BE2C (cell line): ENCODE measurements around the gene CYP4F2.
"Not testable (repeated sequence)": the region's sequence is repeated elsewhere in the genome, so short reads cannot be mapped to it uniquely, and the experiment has no call there.

ENCODE experiments used
- DNase-seq: peaks from one replicate; pipeline ENCODE4 v3.0.0-alpha.2; 2020
- H3K27me3 ChIP-seq: fragments of 250-450 bp; sonication (Bioruptor Pico); 2 replicates; pipeline ENCODE4 v1.5.1; 2020; ENCODE audit warnings: mild to moderate bottlenecking
- H3K36me3 ChIP-seq: fragments of 250-450 bp; sonication (Bioruptor Pico); 2 replicates; pipeline ENCODE4 v1.5.1; 2020; ENCODE audit warnings: mild to moderate bottlenecking
- H3K4me1 ChIP-seq: fragments of 250-450 bp; sonication (Bioruptor Pico); 2 replicates; pipeline ENCODE4 v1.5.1; 2020
- H3K4me3 ChIP-seq: 2 replicates; pipeline ENCODE4 v1.5.1; 2011; ENCODE audit warnings: low read depth, low read length
- H3K9me3 ChIP-seq: fragments of 250-450 bp; sonication (Bioruptor Pico); 2 replicates; pipeline ENCODE4 v1.5.1; 2020
- TF ChIP-seq, protein P1 (sequence below): IDR thresholded peaks from 2 replicates; pipeline ENCODE4 v1.5.1; 2012; ENCODE audit warnings: mild to moderate bottlenecking, low read depth, low read length

Gene CYP4F2

DNA sequence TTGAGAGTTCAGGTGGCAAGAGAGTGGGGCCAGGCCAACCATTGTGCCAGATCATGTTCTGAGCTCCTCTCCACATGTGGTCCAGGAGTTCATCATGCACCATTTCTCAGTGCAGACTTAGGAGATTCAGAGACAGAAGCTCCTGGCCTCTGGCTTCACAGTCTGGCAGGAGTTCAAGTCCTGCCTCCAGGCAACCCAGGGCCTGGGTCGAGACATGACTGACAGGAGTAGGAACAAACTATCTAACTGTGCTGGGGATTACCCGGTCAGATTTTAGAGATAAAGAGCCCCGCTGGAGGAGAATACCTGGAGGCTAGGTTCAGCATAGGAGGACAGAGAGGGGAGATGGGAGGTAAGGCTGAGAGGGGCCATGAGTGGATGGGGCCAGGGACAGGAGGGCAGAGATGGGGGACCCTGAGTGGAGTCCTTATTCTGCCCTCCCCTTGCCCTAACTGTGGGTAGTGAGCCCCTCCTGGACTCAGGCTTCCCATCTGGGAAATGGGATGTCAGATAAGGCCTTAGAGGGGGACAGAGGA is 37.4 kb upstream of the CYP4F2 start:
- no peaks in the 10 kb centered on the region for H3K36me3 ChIP-seq
- H3K4me3 ChIP-seq: no peak overlapping the region
- TF ChIP-seq, protein P1, sequence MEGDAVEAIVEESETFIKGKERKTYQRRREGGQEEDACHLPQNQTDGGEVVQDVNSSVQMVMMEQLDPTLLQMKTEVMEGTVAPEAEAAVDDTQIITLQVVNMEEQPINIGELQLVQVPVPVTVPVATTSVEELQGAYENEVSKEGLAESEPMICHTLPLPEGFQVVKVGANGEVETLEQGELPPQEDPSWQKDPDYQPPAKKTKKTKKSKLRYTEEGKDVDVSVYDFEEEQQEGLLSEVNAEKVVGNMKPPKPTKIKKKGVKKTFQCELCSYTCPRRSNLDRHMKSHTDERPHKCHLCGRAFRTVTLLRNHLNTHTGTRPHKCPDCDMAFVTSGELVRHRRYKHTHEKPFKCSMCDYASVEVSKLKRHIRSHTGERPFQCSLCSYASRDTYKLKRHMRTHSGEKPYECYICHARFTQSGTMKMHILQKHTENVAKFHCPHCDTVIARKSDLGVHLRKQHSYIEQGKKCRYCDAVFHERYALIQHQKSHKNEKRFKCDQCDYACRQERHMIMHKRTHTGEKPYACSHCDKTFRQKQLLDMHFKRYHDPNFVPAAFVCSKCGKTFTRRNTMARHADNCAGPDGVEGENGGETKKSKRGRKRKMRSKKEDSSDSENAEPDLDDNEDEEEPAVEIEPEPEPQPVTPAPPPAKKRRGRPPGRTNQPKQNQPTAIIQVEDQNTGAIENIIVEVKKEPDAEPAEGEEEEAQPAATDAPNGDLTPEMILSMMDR: no peak
- DNase-seq: no peak
- H3K9me3 ChIP-seq: no peaks in the 10 kb centered on the region
- H3K4me1 ChIP-seq: no peaks in the 10 kb centered on the region
- peaks cover 3% of the 10 kb centered on the region; the same call in 1 of the 2 replicates for H3K27me3 ChIP-seq

DNA sequence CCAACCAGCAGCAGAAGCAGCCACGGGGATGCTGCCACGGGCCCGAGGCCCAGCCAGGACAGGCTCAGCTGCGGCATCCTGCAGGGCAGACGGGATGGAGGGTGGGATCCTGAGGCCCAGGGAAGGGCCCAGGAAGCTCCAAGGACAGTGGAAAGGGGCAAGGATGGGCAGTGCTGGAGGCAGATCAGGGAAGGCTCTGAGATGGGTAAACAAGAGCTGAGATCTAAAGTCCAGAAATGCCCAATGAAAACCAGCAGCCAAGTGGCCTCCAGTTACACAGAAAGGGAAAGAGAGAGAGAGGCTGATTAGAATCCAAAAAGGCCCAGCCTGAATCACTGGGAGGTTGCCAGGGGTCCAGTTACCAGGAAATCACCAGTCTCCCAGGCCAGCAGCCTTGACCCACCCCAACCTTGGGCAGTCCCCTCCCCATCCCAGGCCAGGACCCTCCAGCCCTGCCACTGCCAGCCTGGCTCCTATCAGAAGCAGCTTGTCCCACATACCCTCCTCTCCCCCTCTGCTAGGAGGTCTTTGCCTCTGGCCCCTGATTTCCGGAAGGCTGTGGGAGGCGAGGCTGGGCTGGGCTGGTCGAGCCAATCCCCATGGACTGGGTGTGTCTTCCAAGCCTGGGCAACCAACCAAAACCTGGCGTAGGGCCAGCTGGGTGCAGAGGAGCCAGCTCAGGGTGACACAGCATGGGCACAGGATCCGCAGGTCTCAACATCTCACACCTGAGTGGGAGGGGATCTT is 36.6 kb upstream of the CYP4F2 start, which contains the start of gene CYP4F11:
TSS of gene CYP4F11 (minus strand) at position 198 of the 747 bp plus-strand sequence. CDS start at position 77, 121 bp downstream.
- TF ChIP-seq, protein P1: no peak
- H3K36me3 ChIP-seq: no peaks in the 10 kb centered on the region
- H3K4me3 ChIP-seq: no peak within 1 kb of the TSS
- H3K4me1 ChIP-seq: no peaks in the 10 kb centered on the region
- peak; percentile 49 for DNase-seq
- H3K27me3 ChIP-seq: peaks cover 3% of the 10 kb centered on the region; the same call in 1 of the 2 replicates
- H3K9me3 ChIP-seq: no peaks in the 10 kb centered on the region

DNA sequence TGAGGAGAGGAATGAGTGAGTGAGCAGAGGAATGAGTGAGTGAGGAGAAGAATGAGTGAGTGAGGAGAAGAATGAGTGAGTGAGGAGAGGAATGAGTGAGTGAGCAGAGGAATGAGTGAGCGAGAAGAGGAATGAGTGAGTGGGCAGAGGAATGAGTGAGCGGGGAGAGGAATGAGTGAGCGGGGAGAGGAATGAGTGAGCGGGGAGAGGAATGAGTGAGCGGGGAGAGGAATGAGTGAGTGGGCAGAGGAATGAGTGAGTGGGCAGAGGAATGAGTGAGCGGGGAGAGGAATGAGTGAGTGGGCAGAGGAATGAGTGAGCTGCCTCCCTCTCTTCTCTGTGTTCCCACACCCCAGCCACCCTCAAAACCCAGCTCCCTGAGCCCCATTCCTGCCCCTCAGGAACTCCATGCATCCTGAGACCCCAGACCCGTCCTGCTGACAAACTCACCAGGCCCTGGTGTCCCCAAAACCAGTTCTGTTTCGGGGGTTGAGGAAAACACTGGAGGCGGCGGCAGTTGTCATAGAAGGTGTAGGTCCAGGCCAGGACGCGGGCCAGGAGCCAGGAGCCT is 36.0 kb upstream of the CYP4F2 start:
- H3K9me3 ChIP-seq, H3K4me1 ChIP-seq, H3K4me3 ChIP-seq, H3K27me3 ChIP-seq, H3K36me3 ChIP-seq, DNase-seq: not testable (repeated sequence)

DNA sequence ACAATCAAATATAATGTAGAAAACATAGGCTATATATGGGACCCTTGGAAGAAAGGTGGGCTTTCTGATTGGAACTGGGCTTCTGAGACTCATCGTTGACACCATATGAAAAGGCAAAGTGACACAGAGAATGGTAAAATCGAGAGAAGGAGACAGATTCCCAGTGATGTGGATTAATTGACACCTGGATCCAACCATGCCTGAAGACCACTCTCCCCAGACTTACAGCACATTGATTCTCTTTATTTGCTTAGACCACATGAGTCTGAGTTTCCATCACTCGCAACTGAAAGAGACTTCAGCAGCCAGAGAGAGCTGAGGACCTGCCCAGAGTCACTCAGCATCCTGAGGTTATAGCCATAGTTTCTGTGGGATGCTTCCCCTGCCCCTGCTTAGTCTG is 30.4 kb upstream of the CYP4F2 start:
- Histone ChIP-seq H3K4me3 (no peak overlapping the region), H3K36me3 (no peaks in the 10 kb centered on the region), H3K27me3 (no peaks in the 10 kb centered on the region; the same call in 1 of the 2 replicates), H3K9me3 (no peaks in the 10 kb centered on the region), H3K4me1 (no peaks in the 10 kb centered on the region)
- TF ChIP-seq, protein P1: no peak
- DNase-seq: no peak

DNA sequence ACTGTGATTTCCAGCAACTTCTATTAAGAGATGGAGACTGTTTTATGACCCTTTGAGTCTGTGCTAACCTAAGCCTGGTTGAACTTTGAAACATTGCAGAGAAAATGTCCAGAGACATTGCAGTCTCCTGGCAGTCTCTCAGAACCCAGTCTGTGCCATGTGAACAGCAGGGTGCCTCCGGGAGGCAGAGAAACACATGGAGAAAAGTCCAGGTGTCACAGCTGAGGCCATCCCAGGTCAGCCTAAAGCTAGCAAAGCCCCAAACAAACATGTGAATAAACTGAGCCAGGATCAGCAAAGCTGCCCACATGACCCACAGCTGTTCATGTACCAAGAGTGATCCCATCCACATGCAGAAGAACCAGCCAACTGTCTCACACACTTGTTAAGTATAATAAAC is 28.6 kb upstream of the CYP4F2 start:
- no peak overlapping the region for H3K4me3 ChIP-seq
- H3K4me1 ChIP-seq: no peaks in the 10 kb centered on the region
- no peaks in the 10 kb centered on the region for H3K9me3 ChIP-seq
- no peak for DNase-seq
- TF ChIP-seq, protein P1: no peak
- H3K27me3 ChIP-seq: no peaks in the 10 kb centered on the region; the same call in 1 of the 2 replicates
- H3K36me3 ChIP-seq: no peaks in the 10 kb centered on the region

DNA sequence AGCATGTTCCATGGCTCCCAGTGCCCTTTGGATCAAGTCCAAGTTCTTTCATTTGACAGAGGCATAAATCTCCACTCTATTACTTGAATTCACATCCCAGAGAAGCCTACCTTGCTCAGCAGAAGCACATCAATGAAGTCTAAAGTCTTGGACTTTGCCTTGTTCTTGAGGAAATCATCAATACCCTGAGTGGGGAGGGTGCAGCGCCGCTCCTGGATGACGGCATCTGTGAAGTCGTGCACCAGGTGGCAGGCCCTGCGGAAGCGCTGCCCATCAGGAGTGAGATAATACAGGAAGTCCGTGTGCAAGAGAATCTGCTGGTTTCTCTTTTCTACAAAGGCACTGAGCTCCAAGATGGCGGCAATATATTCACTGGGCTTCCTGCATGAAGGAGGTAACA is 25.8 kb upstream of the CYP4F2 start:
- H3K36me3 ChIP-seq: no peaks in the 10 kb centered on the region
- TF ChIP-seq, protein P1: no peak
- no peak overlapping the region for H3K4me3 ChIP-seq
- no peaks in the 10 kb centered on the region for H3K4me1 ChIP-seq
- no peak for DNase-seq
- no peaks in the 10 kb centered on the region; the same call in 1 of the 2 replicates for H3K27me3 ChIP-seq
- no peaks in the 10 kb centered on the region for H3K9me3 ChIP-seq
